Esophagus muscularis mucosa (tissue), 4 donors: ENCODE measurements around the gene SEMA5B.

ENCODE experiments used
- EP300 ChIP-seq: sonication (generic); formaldehyde crosslinking; IDR thresholded peaks from one replicate; pipeline ENCODE4 v1.6.1; 2017; ENCODE audit warnings: antibody characterized with exemption
- POLR2A ChIP-seq: fragments of 450-650 bp; IDR thresholded peaks from one replicate; pipeline ENCODE4 v1.6.1; 2017; ENCODE audit warnings: antibody characterized with exemption, moderate library complexity, mild to moderate bottlenecking, low read depth
- TF ChIP-seq, protein P1 (sequence below), 3 experiments: fragments of 200-600 bp in 2 of 3; fragments of 450-650 bp in 1 of 3; sonication (generic) in 2 of 3; IDR thresholded peaks; one replicate each; pipeline ENCODE4 v1.5.1; 2017 to 2019; ENCODE audit warnings: antibody characterized with exemption in 3 of 3, mild to moderate bottlenecking in 2 of 3, moderate library complexity in 1 of 3

DNA sequence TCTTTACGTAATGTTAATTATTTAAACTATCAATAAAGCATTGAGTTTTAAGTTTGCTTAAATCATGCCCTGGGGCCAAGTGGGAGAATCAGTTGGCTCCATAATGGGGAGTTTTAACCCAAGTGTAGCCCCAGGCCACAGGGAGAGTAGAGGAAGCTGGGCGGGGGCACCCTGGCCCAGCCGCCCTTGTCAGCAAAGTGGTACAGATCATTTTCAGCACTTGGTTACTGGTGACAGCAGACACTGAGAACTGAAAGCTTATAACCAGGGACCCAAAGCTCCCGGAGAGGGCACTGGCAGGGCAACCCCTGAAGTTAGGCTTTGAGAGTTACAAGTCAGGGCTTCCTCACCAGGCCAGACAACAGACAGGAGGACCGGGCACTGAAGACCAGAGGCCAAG lies 90.6 kb downstream of the SEMA5B start:
- no peak for TF ChIP-seq POLR2A
- TF ChIP-seq, protein P1, sequence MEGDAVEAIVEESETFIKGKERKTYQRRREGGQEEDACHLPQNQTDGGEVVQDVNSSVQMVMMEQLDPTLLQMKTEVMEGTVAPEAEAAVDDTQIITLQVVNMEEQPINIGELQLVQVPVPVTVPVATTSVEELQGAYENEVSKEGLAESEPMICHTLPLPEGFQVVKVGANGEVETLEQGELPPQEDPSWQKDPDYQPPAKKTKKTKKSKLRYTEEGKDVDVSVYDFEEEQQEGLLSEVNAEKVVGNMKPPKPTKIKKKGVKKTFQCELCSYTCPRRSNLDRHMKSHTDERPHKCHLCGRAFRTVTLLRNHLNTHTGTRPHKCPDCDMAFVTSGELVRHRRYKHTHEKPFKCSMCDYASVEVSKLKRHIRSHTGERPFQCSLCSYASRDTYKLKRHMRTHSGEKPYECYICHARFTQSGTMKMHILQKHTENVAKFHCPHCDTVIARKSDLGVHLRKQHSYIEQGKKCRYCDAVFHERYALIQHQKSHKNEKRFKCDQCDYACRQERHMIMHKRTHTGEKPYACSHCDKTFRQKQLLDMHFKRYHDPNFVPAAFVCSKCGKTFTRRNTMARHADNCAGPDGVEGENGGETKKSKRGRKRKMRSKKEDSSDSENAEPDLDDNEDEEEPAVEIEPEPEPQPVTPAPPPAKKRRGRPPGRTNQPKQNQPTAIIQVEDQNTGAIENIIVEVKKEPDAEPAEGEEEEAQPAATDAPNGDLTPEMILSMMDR (IDR thresholded peaks at IDR 0.05) = no peak
- no peak for TF ChIP-seq EP300
